Measurements from ENCODE around the gene SPOUT1. TPM values are rescaled to one million over a fixed set of nuclear protein-coding genes. Genes with fewer than 3 reads are reported as not detected.

Gene SPOUT1
- total and polyA plus RNA-seq, 2 of the 13 experiments (the other 11 are each of a cell fraction or from before 2014, with no cell fraction given): 39.0 to 45.8 TPM

GRCh38 chr9:128786681-128787601 lies 42.7 kb downstream of the SPOUT1 start, which contains the start of gene TBC1D13 (continued):
- TF ChIP-seq NFKB2 (CRISPR knock-in tag; IDR thresholded peaks at IDR 0.05; ENCODE audit: borderline replicate concordance) (peak; percentile 99), TEAD2 (CRISPR knock-in tag; IDR thresholded peaks at IDR 0.05) (no peak), ZNF75D (CRISPR knock-in tag; IDR thresholded peaks at IDR 0.05; ENCODE audit: borderline replicate concordance) (no peak), RBFOX2 (IDR thresholded peaks at IDR 0.05; ENCODE audit: low read depth, low read length) (peak; percentile 80), ZNF607 (CRISPR knock-in tag; IDR thresholded peaks at IDR 0.05; ENCODE audit: borderline replicate concordance) (peak; percentile 97; the same call in 1 of the 2 replicates), ZNF484 (CRISPR knock-in tag; IDR thresholded peaks at IDR 0.05; ENCODE audit: borderline replicate concordance, low read depth) (no peak), ZBTB46 (CRISPR knock-in tag; IDR thresholded peaks at IDR 0.05; ENCODE audit: borderline replicate concordance) (no peak), CENPBD1 (CRISPR knock-in tag; IDR thresholded peaks at IDR 0.05; ENCODE audit: borderline replicate concordance, low read depth) (no peak), ZBTB44 (CRISPR knock-in tag; IDR thresholded peaks at IDR 0.05) (peak; percentile 63; the same call in 1 of the 2 replicates), GABPA (IDR thresholded peaks at IDR 0.05; ENCODE audit: low read depth, low read length) (peak; percentile 67), GABPA (CRISPR knock-in tag; IDR thresholded peaks at IDR 0.05; ENCODE audit: low read depth) (peak; percentile 79), ATM (IDR thresholded peaks at IDR 0.05; ENCODE audit: borderline replicate concordance) (no peak), ZNF136 (CRISPR knock-in tag; IDR thresholded peaks at IDR 0.05; ENCODE audit: low read depth) (0 out of 2 replicates have a peak, but pooled peaks have one; percentile 79), SMARCE1 (IDR thresholded peaks at IDR 0.05; ENCODE audit: borderline replicate concordance) (no peak), KIAA2018 (CRISPR knock-in tag; IDR thresholded peaks at IDR 0.05; ENCODE audit: borderline replicate concordance) (no peak), ZNF605 (CRISPR knock-in tag; IDR thresholded peaks at IDR 0.05) (peak; percentile 94)
